ENCODE data around the gene OR2AG1.

OR2AG1 gene, protein sequence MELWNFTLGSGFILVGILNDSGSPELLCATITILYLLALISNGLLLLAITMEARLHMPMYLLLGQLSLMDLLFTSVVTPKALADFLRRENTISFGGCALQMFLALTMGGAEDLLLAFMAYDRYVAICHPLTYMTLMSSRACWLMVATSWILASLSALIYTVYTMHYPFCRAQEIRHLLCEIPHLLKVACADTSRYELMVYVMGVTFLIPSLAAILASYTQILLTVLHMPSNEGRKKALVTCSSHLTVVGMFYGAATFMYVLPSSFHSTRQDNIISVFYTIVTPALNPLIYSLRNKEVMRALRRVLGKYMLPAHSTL

DNA sequence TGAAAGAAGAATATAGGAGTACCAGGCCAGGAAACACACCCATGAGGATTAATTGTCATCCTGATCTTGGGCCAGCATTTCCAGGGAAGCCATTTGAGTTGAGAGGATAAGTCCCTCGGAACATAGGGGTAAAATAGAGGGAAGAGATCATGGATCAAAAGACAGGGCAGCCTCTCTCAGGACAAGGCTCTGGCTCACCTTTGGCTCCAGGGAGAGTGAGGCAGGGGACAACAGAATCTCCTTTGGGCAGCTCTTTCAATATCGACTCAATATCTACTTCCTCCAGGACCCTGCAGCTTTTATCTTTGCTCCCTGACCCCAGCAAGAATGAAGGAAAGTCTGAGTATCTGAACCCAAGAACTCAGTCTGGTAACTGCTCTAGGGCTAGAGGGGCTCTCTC, at the start of gene OR2AG1:
Gene OR2AG1 (plus strand): TSS at position 301 of the 400 bp plus-strand sequence. CDS start 2,018 bp downstream, outside the sequence.
- no peak for DNase-seq

DNA sequence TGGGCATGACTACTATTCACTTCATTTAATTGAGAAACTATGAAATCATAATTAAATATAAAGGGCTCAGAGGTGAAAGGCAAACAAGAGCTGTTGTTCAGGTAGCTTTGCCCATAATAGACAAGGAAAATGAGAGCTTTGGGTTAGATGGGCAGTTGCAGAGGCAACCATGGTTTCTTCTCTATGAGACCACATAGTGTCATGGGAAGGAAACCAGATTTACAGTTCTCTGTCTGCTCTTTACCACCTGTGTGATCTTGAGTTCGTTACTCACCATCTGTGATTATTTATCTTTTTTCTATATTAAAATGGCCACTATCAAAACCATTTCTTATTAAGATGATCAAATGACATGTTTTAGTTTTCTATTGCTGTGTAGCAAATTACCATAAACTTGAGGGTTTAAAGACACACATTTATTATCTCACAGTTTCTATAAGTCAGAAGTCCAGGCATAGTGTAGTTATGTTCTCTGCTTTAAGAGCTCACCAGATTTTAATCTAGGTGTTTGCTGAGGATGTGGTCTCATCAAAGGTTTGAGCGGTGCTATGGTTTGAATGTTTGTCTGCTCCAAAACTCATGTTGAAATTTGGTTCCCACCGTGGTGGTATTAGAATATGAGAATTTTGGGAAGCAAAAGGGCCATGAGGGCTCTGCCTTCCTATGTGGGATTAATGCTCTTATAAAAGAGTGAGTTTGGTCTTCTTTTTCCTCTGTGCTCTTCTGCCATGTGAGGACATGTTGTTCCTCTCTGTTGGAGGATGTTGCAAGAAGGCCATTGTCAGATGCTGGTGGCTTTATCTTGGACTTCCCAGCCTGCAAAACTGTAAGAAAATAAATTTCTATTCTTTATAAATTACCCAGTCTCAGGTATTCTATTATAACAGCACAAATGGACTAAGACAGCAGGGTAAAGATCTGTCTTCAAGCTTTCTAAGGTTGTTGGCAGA, 49.2 kb upstream of the OR2AG1 start:
- no peak for DNase-seq

DNA sequence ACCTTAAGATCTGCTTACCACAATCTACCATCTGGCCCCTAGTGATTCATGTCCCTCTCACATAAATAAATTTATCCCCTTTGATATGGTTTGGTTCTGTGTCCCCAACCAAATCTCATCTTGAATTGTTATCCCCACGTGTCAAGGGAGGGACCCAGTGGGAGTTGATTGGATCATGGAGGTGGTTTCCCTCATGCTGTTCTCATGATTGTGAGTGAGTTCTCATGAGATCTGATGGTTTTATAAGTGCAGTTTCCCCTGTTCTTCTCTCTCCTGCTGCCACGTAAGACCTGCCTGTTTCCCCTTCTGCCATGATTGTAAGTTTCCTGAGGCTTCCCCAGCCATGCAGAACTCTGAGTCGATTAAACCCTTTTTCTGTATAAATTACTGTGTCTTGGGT, 48.2 kb upstream of the OR2AG1 start:
- peak; percentile 11 for DNase-seq

DNA sequence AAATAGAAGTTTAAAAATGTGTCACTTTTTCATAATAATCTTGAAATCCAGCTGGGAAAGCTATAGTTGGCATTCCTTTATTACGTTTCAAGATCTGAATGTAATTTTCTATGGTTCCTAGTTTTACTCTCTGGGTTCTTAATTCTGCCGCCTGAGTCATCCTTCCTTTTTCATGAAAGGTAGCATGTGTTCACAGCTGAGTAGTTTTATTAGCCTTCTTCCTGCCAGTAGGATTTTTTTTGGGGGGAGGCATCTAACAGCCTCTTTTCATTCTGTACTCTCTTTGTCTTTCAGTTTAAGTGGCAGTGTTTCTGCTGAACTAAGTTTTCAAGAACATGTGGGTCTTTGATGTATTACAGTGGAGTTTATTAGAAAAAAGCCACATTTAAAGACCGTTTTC, 47.5 kb upstream of the OR2AG1 start:
- no peak for DNase-seq

DNA sequence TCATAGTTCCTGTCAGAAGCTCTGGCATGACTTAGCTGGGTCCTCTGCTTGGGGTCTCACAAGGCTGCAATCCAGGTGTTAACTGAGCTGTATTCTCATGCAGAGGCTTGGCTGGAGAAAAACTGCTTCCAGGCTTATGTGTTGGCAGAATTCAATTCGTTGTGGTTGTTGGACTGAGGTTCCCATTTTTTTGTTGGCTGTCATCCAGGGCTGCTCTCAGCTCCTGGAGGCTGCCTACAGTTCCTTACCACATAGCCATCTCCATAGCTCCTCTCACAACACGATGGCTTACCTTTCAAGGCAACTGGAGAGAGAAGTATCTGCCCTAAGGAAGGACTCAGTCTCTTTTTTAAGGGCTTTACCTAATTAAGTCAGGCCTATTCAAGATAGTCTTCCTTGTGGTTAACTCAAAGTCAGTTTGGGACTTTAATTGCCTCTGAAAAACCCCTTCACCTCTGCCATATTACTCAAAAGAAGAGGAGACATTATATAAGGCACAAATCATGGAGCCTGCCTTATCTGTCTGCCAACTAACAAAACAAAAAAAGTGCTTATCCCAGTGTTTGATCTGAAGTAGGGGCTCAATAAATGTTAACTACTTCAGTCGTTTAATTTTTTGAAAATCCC, 46.2 kb upstream of the OR2AG1 start:
- DNase-seq: no peak

DNA sequence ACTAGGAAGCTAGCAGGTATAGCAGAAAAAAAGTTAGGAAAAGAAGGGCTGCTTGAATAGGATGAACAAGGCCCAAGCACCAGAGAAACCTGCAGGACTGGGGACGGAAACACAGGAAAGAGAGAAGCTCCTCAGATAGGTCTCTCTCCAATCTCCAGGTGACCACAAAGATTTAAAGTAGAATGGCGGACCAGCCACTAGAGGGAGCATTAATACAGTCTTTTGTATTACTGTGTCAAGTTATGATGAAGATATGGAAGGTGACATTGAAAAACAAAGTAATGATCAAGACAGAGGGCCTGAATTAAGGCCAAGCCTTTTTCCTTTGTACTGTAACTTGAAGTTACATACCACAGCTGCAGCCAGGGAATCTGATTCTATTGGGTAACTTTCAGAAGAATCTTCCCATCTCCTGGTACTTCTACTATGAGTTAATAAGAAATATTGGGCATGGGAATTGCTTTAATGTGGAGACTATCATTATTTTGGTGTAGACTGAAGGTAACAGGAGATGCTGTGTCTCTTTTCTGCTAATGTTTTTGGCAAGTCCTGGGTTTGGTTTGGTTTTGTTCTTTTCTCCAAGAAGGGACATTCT, 44.9 kb upstream of the OR2AG1 start:
- peak; percentile 60 for DNase-seq

DNA sequence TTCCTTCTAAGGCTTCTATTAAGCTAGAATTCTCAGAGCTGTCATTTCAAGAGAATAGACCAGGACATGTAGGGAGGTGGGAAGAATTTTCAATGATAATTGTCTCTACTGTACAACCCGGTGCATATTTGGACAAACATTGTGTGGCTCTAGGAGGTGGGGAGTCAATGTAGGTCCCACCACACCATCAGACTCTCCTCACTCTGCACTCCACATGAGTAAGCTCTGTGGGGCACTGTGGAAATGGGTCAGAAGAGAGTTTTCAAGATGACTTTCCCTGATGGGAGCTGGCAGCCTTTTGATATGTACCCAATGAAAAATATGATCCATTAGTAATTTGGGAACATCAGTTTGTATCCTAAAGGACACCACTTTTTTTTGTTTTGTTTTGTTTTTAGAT, 44.2 kb upstream of the OR2AG1 start:
- DNase-seq: no peak

DNA sequence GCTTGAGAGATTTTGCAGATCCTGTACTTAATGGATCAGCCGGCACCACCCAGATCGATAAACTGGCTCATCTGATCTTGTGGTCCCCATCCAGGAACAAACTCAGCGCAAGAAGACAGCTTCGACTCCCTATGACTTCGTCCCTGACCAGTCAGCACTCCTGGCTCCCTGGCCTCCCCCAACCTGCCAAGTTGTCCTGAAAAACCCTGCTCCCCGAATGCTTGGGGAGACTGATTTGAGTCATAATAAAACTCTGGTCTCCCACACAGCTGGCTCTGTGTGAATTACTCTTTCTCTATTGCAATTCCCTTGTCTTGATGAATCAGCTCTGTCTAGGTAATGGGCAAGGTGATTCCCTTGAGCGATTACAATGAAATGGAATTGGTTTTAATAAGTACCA, 40.6 kb upstream of the OR2AG1 start:
- DNase-seq: peak; percentile 23

DNA sequence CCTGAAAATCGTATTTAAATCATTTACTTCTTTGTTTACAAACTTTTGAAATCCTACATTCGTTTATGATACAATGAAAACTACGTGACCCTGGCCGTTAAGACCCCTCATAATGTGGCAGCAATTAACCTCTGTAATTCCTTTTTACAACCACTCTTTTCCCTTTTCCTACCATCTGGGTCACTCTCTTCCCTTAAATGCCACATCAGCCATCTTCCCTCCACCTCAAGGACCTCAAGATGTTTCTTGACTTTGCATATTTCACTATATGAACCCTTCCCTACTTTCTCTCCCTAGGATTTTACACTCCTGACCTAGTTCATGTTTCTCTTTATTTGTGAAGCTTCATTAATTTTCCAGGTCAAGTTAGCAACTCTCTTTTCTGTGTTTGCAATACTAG, 37.8 kb upstream of the OR2AG1 start:
- DNase-seq: no peak

DNA sequence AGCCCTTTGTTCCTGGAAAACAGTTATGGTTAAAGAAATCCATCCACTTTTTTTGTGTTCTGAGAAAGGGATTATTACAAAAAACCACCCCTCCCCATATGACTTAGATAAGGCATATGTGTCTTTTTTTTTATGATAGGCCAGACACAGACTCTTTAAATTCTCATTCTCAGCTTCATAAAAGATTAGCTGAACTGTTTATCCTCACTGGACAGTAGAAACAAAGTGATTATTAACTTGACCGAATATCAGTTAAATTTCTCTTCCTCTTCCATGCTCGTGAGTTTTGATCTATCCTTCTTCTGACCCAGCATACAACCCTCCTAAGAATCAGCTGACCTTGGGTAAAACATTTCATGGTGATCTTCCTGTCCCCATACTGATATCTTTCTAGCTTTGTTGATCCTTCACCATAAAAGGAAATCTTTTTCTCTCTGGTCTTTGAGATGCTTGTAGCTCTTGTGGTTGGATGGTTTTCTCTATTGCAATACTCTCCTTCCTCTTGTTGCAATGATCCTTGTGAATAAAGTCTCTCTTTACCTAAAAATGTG, 37.3 kb upstream of the OR2AG1 start:
- DNase-seq: no peak

DNA sequence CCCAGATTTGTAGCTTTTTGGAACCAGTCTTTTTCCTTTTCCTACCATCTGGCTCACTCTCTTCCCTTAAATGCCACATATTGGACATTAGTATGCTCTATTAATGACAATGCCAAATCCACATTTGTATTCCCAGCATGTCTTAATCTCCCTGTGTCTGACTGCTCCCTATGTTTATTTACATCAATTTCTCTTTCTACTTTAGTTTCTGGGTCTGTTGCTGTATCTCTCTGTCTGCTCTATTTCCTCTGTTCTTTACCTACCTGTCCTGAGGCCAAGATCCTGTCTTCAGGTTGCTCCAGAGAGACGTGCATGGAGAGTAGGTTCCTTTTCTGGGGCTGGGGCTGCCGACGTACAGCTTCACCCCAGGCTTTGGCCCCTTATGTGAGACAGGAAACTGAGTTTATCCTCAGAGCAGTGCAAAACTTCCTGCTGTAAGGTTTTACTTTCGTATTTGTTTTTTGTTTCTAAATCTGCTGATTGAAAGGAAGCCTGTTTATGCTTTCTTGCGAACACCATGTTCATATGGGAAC, 36.7 kb upstream of the OR2AG1 start:
- DNase-seq: peak; percentile 32

DNA sequence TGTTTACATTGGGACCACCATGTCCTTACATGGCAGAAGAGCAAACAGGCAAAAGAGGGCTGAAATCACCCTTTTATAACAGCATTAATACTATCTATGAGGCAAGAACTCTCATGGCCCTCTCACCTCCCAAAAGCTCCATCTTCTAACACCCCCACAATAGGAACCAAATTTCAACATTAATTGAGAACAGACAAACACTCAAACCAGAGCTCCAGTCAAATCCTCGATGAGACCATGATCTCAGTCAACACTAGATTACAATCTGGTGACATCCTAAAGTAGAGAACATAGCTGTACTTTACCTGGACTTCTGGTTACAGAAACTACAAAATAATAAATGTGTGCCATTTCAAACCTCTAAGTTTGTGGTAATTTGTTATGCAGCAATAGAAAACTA, 36.2 kb upstream of the OR2AG1 start:
- DNase-seq: no peak

DNA sequence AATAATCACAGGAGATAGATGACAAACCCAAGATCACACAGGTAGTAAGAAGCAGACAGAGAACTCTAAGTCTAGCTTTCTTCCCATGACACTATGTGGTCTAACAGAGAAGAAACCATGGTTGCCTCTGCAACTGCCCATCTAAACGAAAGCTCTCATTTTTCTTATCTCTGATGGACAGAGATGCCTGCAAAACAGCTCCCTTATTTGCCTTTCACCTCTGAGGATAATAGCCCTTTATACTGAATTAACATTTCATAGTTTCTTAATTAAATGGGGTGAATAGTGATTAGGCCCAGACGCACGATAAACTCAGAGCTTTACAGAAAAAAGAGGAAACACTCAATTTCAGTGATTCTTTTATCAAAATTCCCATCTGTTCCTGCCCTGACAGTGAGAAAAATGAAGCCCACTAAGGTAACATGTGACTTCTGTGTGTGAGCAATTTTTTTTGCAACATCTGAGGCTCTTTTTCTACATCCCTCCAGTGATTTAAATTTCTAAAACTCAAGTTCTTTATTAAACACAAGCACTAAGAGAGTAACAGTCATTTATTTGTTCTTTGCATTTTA, 35.6 kb upstream of the OR2AG1 start:
- no peak for DNase-seq

DNA sequence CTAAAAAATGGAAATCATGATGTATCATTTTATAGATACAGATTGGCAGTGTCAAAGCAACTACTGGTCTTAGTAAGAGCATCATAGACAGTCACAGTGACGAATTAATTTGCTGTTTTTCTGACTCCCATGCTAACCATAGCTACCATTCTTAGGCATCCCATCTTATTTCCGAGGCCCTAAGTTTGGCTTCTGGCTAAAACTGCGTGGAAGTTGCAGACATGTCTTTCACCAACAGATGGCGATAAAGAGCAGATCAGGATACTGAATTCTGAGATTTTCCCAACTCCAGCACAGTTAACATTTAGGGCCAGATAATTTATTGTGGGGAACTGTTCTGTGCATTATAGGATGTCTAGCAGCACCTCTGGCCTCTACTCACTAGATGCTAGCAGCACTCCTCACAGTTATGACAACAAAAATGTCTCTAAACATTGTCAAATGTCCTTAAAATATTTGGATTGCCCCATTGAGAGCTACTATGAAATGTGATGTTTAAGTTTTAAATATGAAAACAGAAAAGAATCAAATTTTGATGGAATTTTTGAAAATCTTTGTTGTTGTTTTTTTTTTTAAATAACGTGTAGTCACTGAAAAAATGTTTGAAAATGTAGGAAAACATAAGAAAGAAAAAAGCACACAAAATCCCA, 27.4 kb upstream of the OR2AG1 start:
- DNase-seq: peak; percentile 19

DNA sequence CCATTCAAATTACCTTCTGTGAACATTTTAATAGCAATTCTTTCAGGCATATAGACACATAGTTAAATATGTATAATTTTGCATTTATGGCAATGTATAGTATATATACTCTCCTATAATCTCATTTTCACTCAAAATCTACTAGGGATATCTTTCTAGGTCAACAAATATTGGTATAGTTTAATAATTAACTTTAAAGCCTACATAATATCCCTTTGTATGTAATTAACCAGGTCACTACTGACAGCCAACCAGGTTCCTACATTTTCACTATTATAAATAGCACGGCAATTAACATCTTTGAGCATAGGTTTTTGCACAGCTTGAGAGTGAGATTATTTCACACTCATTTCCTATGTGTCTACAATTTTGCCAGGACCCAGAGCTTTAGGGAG, 26.9 kb upstream of the OR2AG1 start:
- DNase-seq: no peak

DNA sequence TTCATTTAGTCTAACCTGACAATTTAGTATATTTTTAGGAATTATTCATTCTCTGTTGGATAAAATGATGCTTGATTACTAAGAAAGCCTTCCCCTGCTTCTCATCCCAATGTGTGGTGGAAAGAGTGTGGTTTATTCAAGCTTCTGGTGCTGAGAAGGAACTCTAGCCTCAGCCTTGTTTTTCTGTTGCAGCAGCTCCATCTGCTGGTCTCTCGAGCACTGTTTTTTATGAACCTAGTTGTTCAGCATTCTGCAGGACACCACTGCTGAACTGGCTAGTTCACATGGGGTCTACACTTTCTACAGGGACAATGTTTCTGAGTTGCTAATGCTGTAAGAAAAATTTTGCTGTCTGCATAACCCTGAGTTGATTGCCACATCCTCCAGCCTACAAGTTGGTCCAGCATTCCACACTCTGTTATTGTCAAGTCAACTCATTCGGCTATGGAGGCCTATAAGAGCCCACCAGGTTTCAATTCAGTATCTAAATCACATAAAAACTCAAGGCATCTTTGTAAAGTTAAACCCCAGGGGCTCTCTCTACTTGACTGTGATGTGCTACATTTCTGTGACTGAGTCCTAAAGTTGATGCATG, 25.4 kb upstream of the OR2AG1 start:
- DNase-seq: peak; percentile 43

DNA sequence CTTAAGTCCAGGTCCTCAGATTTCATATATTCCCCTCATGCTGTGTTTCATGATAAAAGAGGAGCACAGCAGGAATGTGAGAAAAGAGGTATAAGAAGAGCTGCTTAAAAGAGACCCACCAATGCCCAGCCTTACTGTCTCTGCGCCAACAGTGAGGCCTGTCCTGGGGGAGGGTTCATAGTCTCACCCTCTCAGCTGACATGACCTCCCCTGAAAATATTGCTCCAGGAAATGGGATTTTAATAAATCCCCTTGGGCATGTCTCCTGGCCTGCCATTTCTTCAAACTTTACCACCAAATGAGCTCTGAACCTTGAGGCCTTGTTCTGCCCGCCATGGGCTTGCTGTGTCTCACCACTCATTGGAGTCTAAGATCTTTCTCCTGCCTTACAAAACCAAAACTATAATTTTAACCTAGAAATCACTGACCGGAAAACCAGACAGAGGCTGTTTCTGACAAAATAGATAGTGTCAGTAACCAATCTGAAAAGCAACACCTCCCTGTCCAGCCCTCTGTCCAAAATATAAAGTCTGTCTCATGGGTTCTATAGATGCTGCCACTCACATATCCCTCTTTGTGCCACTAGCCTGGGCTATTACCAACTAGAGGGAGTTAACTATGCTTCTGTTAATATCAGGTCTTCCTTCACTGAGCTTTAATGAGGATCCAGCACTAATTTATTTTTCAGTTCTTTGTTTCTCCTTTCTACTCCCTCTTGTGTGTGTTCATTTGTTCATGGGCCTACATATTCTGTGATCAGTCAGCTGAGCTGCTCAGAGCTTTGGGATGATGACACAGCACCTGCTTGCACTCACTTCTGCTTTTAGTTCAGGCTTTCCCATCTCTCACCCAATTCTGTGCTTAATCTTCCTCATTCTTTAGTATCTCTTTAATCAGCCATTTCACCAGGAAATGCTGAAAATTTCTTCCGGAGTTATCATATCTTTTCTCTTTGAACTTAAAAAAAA, 10.6 kb upstream of the OR2AG1 start, which contains the start of gene OR2AG2:
Gene OR2AG2 (minus strand): TSS at position 51 of the 968 bp plus-strand sequence. CDS start 3,019 bp downstream, outside the sequence.
- no peak for DNase-seq

DNA sequence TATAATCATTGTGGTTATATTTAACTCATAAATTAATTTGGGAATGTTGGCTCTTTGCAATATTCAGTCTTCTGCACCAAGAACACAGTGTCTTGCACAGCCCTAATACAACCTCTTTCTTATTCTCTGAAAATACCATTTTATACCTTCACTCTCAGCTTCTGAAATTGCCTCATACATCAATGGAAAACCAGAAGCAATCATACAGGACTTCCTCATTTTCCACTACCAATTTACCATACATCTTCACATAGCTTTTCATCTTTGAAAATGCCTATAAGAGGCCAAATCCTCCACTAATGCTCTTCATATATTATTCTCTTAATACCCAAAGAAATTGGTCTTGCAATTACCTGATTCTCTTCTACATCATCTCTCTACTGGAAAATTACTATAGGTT, 4.3 kb upstream of the OR2AG1 start:
- no peak for DNase-seq

DNA sequence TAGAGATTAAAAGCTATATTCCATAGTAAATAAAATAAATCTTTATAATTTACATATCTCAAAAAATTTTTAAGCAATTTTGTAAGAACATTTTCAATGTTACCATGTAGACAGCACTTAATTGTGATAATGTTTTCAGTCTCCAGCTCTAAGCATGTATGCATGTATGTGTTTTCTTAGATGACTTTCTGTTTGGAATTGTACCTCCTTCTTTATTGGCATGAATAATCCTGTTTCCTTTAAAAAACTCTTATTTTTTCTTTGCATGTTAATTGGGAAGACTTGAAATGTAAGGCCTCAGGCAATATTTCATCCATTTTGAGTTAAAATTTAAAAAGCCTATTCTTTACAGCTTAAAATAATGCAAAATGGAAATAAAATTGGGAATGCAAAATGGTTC, 2.0 kb upstream of the OR2AG1 start:
- DNase-seq: no peak

DNA sequence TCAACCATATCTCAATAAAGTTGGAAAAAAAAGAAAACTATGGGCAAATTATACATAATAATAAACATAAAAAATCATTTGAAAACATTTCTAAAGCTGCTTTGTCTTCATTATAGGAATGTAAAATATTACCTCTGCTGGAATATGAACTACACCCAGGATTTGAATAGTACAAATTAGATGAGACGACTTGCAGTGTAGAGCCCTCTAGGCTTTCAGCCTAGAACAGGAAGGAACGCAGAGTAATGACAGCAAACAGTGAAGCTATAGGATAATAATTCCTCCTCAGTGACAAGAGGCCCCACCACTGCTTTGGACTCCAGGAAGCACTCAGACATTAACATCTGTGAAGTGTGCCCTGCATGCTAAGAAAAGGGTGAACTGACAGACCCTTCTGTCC, 7.7 kb downstream of the OR2AG1 start:
- DNase-seq: no peak
